Parathyroid adenoma (tissue), 2 donors: ENCODE data around the gene FOXJ3.

Source experiments
- H2AFZ ChIP-seq: fragments of 300-600 bp; sonication (generic); one replicate; pipeline ENCODE4 v1.7.0; 2017; ENCODE audit warnings: antibody characterized with exemption, mild to moderate bottlenecking
- H3K27ac ChIP-seq: fragments of 300-600 bp; sonication (generic); one replicate; pipeline ENCODE4 v1.7.0; 2017
- H3K27me3 ChIP-seq: fragments of 300-600 bp; sonication (generic); one replicate; pipeline ENCODE4 v1.7.0; 2017; ENCODE audit warnings: low read length; ENCODE audit not compliant: control insufficient read depth, insufficient read depth
- H3K36me3 ChIP-seq: fragments of 300-600 bp; sonication (generic); one replicate; pipeline ENCODE4 v1.7.0; 2017; ENCODE audit warnings: low read length; ENCODE audit not compliant: control insufficient read depth, insufficient read depth
- H3K4me1 ChIP-seq: fragments of 300-600 bp; sonication (generic); one replicate; pipeline ENCODE4 v1.7.0; 2017; ENCODE audit warnings: control low read depth
- H3K4me2 ChIP-seq: fragments of 300-600 bp; sonication (generic); one replicate; pipeline ENCODE4 v1.7.0; 2017; ENCODE audit warnings: low read length
- H3K4me3 ChIP-seq: fragments of 300-600 bp; sonication (generic); one replicate; pipeline ENCODE4 v1.7.0; 2017; ENCODE audit warnings: low read depth, low read length
- H3K79me2 ChIP-seq: fragments of 300-600 bp; sonication (generic); one replicate; pipeline ENCODE4 v1.7.0; 2017; ENCODE audit warnings: control low read depth
- H3K9ac ChIP-seq: fragments of 300-600 bp; sonication (generic); one replicate; pipeline ENCODE4 v1.7.0; 2017; ENCODE audit warnings: mild to moderate bottlenecking
- H3K9me3 ChIP-seq: fragments of 300-600 bp; sonication (generic); one replicate; pipeline ENCODE4 v1.7.0; 2017; ENCODE audit warnings: low read length; ENCODE audit not compliant: control insufficient read depth
- TF ChIP-seq, protein P1 (sequence below): fragments of 300-600 bp; sonication (generic); IDR thresholded peaks from one replicate; pipeline ENCODE4 v1.7.0; 2017; ENCODE audit warnings: antibody characterized with exemption, mild to moderate bottlenecking
- donor health status: primary hyperparathyroidism.

FOXJ3 gene

DNA sequence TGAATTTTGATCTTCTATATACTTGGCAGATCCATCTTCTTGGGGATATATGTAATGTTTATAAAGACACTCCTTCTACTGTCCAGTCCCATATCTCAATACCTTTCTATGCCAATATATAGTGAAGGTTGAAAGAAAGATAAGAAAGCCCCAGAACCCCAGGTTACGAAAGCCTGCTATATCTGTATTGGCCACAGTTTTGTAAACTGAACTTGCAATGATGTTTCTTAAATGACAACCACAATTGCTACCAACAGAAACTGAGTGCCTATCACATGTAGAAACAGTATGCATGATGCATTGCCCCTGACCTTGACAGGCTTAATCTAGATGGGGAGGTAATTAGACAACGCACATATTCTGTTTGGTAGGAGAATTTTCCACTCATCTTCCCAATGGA lies 37.8 kb upstream of the FOXJ3 start:
- Histone ChIP-seq H3K9me3 (no peaks in the 10 kb centered on the region), H3K27ac (no peak overlapping the region), H3K27me3 (no peaks in the 10 kb centered on the region), H3K4me2 (no peak overlapping the region), H3K79me2 (no peaks in the 10 kb centered on the region), H3K9ac (no peak overlapping the region), H3K4me1 (no peaks in the 10 kb centered on the region), H2AFZ (no peak overlapping the region), H3K4me3 (no peak overlapping the region), H3K36me3 (no peaks in the 10 kb centered on the region)
- TF ChIP-seq, protein P1, sequence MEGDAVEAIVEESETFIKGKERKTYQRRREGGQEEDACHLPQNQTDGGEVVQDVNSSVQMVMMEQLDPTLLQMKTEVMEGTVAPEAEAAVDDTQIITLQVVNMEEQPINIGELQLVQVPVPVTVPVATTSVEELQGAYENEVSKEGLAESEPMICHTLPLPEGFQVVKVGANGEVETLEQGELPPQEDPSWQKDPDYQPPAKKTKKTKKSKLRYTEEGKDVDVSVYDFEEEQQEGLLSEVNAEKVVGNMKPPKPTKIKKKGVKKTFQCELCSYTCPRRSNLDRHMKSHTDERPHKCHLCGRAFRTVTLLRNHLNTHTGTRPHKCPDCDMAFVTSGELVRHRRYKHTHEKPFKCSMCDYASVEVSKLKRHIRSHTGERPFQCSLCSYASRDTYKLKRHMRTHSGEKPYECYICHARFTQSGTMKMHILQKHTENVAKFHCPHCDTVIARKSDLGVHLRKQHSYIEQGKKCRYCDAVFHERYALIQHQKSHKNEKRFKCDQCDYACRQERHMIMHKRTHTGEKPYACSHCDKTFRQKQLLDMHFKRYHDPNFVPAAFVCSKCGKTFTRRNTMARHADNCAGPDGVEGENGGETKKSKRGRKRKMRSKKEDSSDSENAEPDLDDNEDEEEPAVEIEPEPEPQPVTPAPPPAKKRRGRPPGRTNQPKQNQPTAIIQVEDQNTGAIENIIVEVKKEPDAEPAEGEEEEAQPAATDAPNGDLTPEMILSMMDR: no peak

DNA sequence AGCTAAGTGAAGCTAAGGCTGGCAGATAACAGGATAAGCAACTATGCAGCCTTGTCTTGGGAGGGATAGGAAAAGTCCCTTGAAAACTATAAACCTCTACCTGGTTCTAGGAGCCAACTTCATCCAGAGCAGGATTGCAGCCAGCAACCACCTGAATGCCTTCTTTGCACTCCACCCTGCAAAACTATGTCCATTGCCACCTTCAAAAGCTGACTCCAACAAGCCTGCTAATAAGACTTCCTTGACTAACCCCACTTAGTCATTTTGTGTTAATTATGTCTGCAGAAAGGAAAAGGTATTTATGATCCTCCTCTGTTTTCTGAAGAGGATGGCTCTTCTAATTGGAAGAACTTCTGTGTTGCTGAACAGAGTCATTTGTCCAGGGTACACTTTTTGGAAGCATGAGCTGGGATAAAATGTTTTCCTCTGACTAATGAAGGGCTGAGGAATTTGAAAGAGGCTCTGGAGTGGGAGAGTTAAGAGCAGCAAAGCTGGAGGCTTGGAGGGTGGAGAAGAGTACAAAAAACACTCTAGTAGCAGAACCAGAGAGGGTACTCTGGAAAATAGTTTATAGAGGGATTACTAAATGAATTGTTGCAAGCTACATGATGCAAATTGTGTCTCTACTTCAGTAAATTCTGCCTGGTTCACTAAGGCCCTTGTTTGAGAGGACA lies 36.0 kb upstream of the FOXJ3 start:
- no peaks in the 10 kb centered on the region for H3K9me3 ChIP-seq
- H3K79me2 ChIP-seq: no peaks in the 10 kb centered on the region
- no peak overlapping the region for H3K4me3 ChIP-seq
- H3K4me2 ChIP-seq: no peak overlapping the region
- H3K27ac ChIP-seq: no peak overlapping the region
- no peaks in the 10 kb centered on the region for H3K27me3 ChIP-seq
- TF ChIP-seq, protein P1: no peak
- H3K36me3 ChIP-seq: no peaks in the 10 kb centered on the region
- no peak overlapping the region for H2AFZ ChIP-seq
- H3K4me1 ChIP-seq: no peaks in the 10 kb centered on the region
- H3K9ac ChIP-seq: no peak overlapping the region

DNA sequence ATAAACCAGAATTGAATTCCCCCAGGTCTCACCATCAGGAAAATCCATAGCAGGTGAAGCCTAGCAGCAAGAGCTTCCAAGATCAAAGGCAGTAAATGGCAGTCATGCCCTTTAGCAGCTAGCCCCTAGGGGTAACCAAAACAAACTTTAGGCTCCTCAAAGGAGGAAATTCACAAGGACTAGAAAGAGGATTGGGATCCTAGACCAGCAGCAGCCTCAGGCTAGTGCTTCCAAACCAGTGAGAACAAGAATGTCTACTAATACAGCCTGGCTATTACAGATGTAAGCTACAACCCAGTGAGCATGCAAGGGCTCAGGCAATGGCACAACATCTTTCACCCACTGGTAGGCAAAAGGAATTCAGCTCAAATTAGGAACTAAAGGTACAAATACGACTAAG lies 34.4 kb upstream of the FOXJ3 start:
- no peak overlapping the region for H3K9ac ChIP-seq
- no peaks in the 10 kb centered on the region for H3K27me3 ChIP-seq
- no peak overlapping the region for H3K27ac ChIP-seq
- H3K4me3 ChIP-seq: no peak overlapping the region
- no peaks in the 10 kb centered on the region for H3K36me3 ChIP-seq
- no peaks in the 10 kb centered on the region for H3K9me3 ChIP-seq
- H2AFZ ChIP-seq: no peak overlapping the region
- no peaks in the 10 kb centered on the region for H3K79me2 ChIP-seq
- H3K4me2 ChIP-seq: no peak overlapping the region
- TF ChIP-seq, protein P1: no peak
- no peaks in the 10 kb centered on the region for H3K4me1 ChIP-seq

DNA sequence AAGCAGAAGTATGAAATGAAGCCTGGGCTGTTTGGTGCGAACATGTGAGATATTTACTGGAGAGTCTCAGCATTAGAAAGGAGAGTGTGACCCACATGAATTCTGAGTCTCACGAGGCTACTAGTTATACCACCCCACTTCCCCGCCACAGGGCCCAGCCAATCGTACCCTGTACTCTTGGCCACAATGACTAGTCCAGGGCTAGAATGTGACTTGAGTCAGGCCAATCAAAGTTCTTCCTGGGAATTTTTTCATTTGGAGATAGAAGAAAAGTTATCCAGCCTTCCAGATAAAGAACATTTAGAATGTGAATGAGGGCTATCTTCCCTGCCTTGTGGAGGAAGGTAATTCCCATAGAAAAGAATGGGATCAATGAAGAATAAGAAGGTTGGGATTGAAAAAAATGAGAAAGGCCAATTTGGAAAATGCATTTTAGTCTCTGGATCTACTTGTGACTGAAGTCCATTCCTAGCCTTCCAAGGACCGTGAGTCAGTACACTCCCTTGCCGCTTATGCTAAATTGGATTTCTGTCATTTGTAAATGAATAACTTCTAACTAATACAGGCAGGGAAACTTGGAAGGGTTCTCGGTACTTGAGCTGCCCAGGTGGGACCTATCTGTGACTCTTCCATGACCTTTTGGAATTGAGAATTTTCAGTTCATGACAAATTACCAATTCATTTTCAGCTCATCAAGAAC lies 33.2 kb upstream of the FOXJ3 start:
- H3K9me3 ChIP-seq: no peaks in the 10 kb centered on the region
- TF ChIP-seq, protein P1: no peak
- no peaks in the 10 kb centered on the region for H3K4me1 ChIP-seq
- no peak overlapping the region for H3K4me2 ChIP-seq
- no peak overlapping the region for H2AFZ ChIP-seq
- no peaks in the 10 kb centered on the region for H3K36me3 ChIP-seq
- no peaks in the 10 kb centered on the region for H3K27me3 ChIP-seq
- no peak overlapping the region for H3K4me3 ChIP-seq
- H3K79me2 ChIP-seq: no peaks in the 10 kb centered on the region
- H3K9ac ChIP-seq: no peak overlapping the region
- no peak overlapping the region for H3K27ac ChIP-seq

DNA sequence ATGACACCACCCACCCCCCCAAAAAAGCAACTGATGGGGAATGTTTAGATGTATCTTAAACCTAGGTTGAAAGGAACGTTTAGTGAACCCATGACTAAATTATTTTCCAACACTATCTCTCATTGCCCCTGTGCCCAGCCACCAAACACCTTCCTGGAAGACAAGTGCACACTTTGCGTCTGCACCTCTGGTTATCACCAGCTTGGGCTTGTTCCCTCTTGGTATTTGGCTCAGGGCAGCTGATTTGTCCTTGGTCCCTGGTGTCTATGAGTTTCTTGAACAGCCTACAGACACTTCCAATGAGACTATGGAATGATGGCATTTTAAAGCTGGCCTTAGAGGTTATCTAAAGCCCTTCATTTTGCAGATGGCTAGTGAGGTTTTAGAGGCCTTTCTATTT lies 30.1 kb upstream of the FOXJ3 start:
- TF ChIP-seq, protein P1: no peak
- H3K9me3 ChIP-seq: no peaks in the 10 kb centered on the region
- no peak overlapping the region for H3K9ac ChIP-seq
- H3K27ac ChIP-seq: no peak overlapping the region
- H3K36me3 ChIP-seq: no peaks in the 10 kb centered on the region
- H3K4me1 ChIP-seq: no peaks in the 10 kb centered on the region
- H3K4me3 ChIP-seq: no peak overlapping the region
- H2AFZ ChIP-seq: no peak overlapping the region
- H3K4me2 ChIP-seq: no peak overlapping the region
- no peaks in the 10 kb centered on the region for H3K27me3 ChIP-seq
- H3K79me2 ChIP-seq: no peaks in the 10 kb centered on the region
